Measurements from ENCODE around the gene RPL15.
"Not testable (repeated sequence)": the region's sequence is repeated elsewhere in the genome, so short reads cannot be mapped to it uniquely, and the experiment has no call there.

The RPL15 gene

GRCh38 chr3:23909341-23909740, 7.6 kb upstream of the RPL15 start:
- H2AFZ ChIP-seq, result no peak overlapping the region
- H3K9me3 ChIP-seq (ENCODE audit: control insufficient read depth, low read length), result no peaks in the 10 kb centered on the region
- peaks cover 7% of the 10 kb centered on the region for H3K79me2 ChIP-seq
- no peak overlapping the region for H3K4me2 ChIP-seq (ENCODE audit: low read length)
- no peak overlapping the region for H3K9ac ChIP-seq
- H3K27me3 ChIP-seq (ENCODE audit: control insufficient read depth, insufficient read depth, low read length), result no peaks in the 10 kb centered on the region
- H3K4me3 ChIP-seq (ENCODE audit: low read depth, low read length), result no peak overlapping the region
- H3K27ac ChIP-seq, result no peak overlapping the region
- H3K36me3 ChIP-seq (ENCODE audit: control insufficient read depth, insufficient read depth, low read length), result no peaks in the 10 kb centered on the region
- no peak for TF ChIP-seq CTCF (IDR thresholded peaks at IDR 0.05)
- H3K4me1 ChIP-seq, result peaks cover 6% of the 10 kb centered on the region

- H3K9ac ChIP-seq, result no peak overlapping the region
- no peak overlapping the region for H2AFZ ChIP-seq
- H3K4me2 ChIP-seq (ENCODE audit: low read length), result no peak overlapping the region
- peaks cover 10% of the 10 kb centered on the region for H3K79me2 ChIP-seq
- TF ChIP-seq CTCF (IDR thresholded peaks at IDR 0.05), result no peak
- no peak overlapping the region for H3K27ac ChIP-seq
- H3K27me3 ChIP-seq (ENCODE audit: control insufficient read depth, insufficient read depth, low read length), result no peaks in the 10 kb centered on the region
- no peaks in the 10 kb centered on the region for H3K9me3 ChIP-seq (ENCODE audit: control insufficient read depth, low read length)
- H3K4me1 ChIP-seq, result peaks cover 4% of the 10 kb centered on the region
- H3K4me3 ChIP-seq (ENCODE audit: low read depth, low read length), result no peak overlapping the region
- H3K36me3 ChIP-seq (ENCODE audit: control insufficient read depth, insufficient read depth, low read length), result no peaks in the 10 kb centered on the region
Measured at GRCh38 chr3:23911397-23911796, 5.5 kb upstream of the RPL15 start.

- H3K9me3 ChIP-seq (ENCODE audit: control insufficient read depth, low read length); H2AFZ ChIP-seq: not testable (repeated sequence)
Measured at GRCh38 chr3:23912335-23912734, 4.6 kb upstream of the RPL15 start.

GRCh38 chr3:23913182-23913581, 3.8 kb upstream of the RPL15 start:
- H3K9me3 ChIP-seq (ENCODE audit: control insufficient read depth, low read length), result no peaks in the 10 kb centered on the region
- no peaks in the 10 kb centered on the region for H3K36me3 ChIP-seq (ENCODE audit: control insufficient read depth, insufficient read depth, low read length)
- peaks cover 22% of the 10 kb centered on the region for H3K79me2 ChIP-seq
- H3K9ac ChIP-seq, result no peak overlapping the region
- no peak overlapping the region for H3K27ac ChIP-seq
- H3K4me1 ChIP-seq, result peaks cover 7% of the 10 kb centered on the region
- H3K4me2 ChIP-seq (ENCODE audit: low read length), result no peak overlapping the region
- H3K4me3 ChIP-seq (ENCODE audit: low read depth, low read length), result no peak overlapping the region
- no peaks in the 10 kb centered on the region for H3K27me3 ChIP-seq (ENCODE audit: control insufficient read depth, insufficient read depth, low read length)
- no peak for TF ChIP-seq CTCF (IDR thresholded peaks at IDR 0.05)
- no peak overlapping the region for H2AFZ ChIP-seq

More at GRCh38 chr3:23912335-23912734, 4.6 kb upstream of the RPL15 start:
- H3K4me1 ChIP-seq; H3K4me3 ChIP-seq (ENCODE audit: low read depth, low read length); H3K9ac ChIP-seq; H3K27me3 ChIP-seq (ENCODE audit: control insufficient read depth, insufficient read depth, low read length); H3K36me3 ChIP-seq (ENCODE audit: control insufficient read depth, insufficient read depth, low read length); H3K4me2 ChIP-seq (ENCODE audit: low read length); H3K27ac ChIP-seq: not testable (repeated sequence)
- peaks cover 15% of the 10 kb centered on the region for H3K79me2 ChIP-seq

GRCh38 chr3:23913873-23914743, 2.8 kb upstream of the RPL15 start:
- no peak overlapping the region for H3K4me3 ChIP-seq (ENCODE audit: low read depth, low read length)
- peaks cover 11% of the 10 kb centered on the region for H3K4me1 ChIP-seq
- peaks cover 23% of the 10 kb centered on the region for H3K79me2 ChIP-seq
- no peaks in the 10 kb centered on the region for H3K9me3 ChIP-seq (ENCODE audit: control insufficient read depth, low read length)
- H3K27ac ChIP-seq, result no peak overlapping the region
- H3K36me3 ChIP-seq (ENCODE audit: control insufficient read depth, insufficient read depth, low read length), result no peaks in the 10 kb centered on the region
- no peak overlapping the region for H2AFZ ChIP-seq
- H3K27me3 ChIP-seq (ENCODE audit: control insufficient read depth, insufficient read depth, low read length), result no peaks in the 10 kb centered on the region
- no peak for TF ChIP-seq CTCF (IDR thresholded peaks at IDR 0.05)
- H3K9ac ChIP-seq, result no peak overlapping the region
- H3K4me2 ChIP-seq (ENCODE audit: low read length), result peak overlapping the region; percentile 92
